ENCODE results near the gene NSRP1. TPM values are rescaled to one million over a fixed set of nuclear protein-coding genes. Genes with fewer than 3 reads are reported as not detected.

Gene NSRP1
- total and polyA plus RNA-seq, 10 of the 15 experiments (the other 5 are each of a cell fraction or from before 2014, with no cell fraction given) = 12.5 to 69.7 (median 37.8) TPM

DNA sequence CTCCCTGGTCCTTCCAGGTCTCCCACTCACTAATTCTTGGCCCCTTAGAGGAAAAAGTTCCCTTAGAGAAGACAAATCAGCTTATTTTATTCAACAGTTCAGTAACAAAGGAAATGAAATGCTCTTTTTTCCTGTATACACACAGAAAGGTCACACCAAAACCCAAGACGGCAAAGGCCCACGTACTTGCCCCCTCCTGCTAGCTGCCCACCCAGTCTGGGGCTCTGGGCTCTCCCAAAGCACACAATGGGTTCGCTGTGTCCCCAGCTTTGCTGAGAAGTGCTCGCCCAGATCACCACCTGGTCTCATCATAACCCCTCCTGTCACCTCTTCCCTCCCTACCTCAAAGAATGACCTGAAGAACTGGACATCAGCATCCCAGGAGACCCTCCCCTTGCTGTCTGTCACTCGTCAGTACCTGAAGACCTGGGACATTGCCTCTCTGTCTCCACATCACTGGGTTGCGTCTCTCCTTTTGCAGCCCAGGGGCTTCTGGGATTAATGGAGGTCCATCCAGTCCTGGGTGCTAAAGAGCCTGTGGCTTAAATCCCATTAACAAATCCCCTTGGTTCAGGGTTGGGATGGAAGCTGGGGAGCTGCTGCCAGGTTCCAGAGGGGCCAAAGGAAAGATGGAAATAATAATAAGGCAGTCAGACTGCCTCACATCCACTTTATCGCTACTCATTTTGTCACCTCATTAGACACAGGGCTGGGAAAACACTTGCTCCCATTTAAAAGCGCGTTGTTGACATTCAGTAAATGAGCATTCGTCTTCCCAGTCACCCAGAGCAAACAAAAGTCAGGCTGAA, 115.6 kb downstream of the NSRP1 start:
- CTCF ChIA-PET = interaction anchor here (0.7 to 1.5 kb wide), 3 partner anchors 104 to 124 kb away, joined by 3 to 7 read pairs (median 3); no protein-coding TSS in a partner anchor
- no peak overlapping the region for H3K4me3 ChIP-seq
- H3K27me3 ChIP-seq (replicated peaks in 1 of 2; ENCODE audit: control insufficient read depth in 2 of 2, insufficient read depth in 2 of 2, low read length in 1 of 2) = no peaks in the 10 kb centered on the region
- no peak overlapping the region for H3K9ac ChIP-seq (ENCODE audit: control insufficient read depth, insufficient read depth, low read length)
- RAD21 ChIA-PET (ENCODE audit: unreplicated experiment) = interaction anchor here (1.7 to 2.7 kb wide), 2 partner anchors 107 to 127 kb away, joined by 5 to 10 read pairs; no protein-coding TSS in a partner anchor
- in situ Hi-C loops (cut with MboI) (no loop called here), intact Hi-C loops (cut with micrococcal nuclease; ENCODE audit: unreplicated experiment) (loop anchor here (10.0 kb wide), 1 partner anchor 103 kb away; the partner anchor contains the start of gene TMIGD1)
- DNase-seq (ENCODE audit: low read depth, low spot score) (no peak), FAIRE-seq (no peak), ATAC-seq (no peak)
- no peaks in the 10 kb centered on the region for H3K79me2 ChIP-seq (ENCODE audit: control insufficient read depth, insufficient read depth, low read length)
- peaks cover 19% of the 10 kb centered on the region; the same call in 1 of the 2 replicates for H3K4me1 ChIP-seq (ENCODE audit: control insufficient read depth, insufficient read depth, low read length)
- H3K4me2 ChIP-seq (ENCODE audit: control insufficient read depth, insufficient read depth) = no peak overlapping the region
- no peak overlapping the region for H3K27ac ChIP-seq (ENCODE audit: control insufficient read depth, insufficient read depth)
- POLR2A ChIA-PET = no interaction called here
- no peaks in the 10 kb centered on the region for H3K36me3 ChIP-seq (ENCODE audit: control insufficient read depth in 2 of 2, insufficient read depth in 2 of 2, low read length in 1 of 2)
- BruUV-seq (replicated peaks) = no TSS peak
- SMC1A ChIA-PET (ENCODE audit: uncharacterized antibody, unreplicated experiment) = interaction anchor here (1.1 to 1.5 kb wide), 4 partner anchors 9 to 107 kb away, joined by 3 to 4 read pairs (median 3); no protein-coding TSS in a partner anchor
- 64% methylated on average over 10 of the region's 10 CpGs for WGBS (ENCODE audit: insufficient coverage, insufficient replicate concordance, low lambda C conversion rate, missing lambda C conversion rate)
- H3K9me3 ChIP-seq (replicated peaks; ENCODE audit: control insufficient read depth, insufficient read depth, low read length) = no peaks in the 10 kb centered on the region
- H2AFZ ChIP-seq (ENCODE audit: control insufficient read depth, low read depth, low read length) = no peak overlapping the region
- H4K20me1 ChIP-seq (ENCODE audit: control insufficient read depth, insufficient read depth) = no peaks in the 10 kb centered on the region
- TF ChIP-seq, protein P1, sequence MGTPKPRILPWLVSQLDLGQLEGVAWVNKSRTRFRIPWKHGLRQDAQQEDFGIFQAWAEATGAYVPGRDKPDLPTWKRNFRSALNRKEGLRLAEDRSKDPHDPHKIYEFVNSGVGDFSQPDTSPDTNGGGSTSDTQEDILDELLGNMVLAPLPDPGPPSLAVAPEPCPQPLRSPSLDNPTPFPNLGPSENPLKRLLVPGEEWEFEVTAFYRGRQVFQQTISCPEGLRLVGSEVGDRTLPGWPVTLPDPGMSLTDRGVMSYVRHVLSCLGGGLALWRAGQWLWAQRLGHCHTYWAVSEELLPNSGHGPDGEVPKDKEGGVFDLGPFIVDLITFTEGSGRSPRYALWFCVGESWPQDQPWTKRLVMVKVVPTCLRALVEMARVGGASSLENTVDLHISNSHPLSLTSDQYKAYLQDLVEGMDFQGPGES (IDR thresholded peaks at IDR 0.05) = no peak
- TF ChIP-seq IRF4 (IDR thresholded peaks at IDR 0.05; ENCODE audit: low read depth, low read length) = no peak
- TF ChIP-seq RAD51 (IDR thresholded peaks at IDR 0.05) = no peak
- TF ChIP-seq, protein P2, sequence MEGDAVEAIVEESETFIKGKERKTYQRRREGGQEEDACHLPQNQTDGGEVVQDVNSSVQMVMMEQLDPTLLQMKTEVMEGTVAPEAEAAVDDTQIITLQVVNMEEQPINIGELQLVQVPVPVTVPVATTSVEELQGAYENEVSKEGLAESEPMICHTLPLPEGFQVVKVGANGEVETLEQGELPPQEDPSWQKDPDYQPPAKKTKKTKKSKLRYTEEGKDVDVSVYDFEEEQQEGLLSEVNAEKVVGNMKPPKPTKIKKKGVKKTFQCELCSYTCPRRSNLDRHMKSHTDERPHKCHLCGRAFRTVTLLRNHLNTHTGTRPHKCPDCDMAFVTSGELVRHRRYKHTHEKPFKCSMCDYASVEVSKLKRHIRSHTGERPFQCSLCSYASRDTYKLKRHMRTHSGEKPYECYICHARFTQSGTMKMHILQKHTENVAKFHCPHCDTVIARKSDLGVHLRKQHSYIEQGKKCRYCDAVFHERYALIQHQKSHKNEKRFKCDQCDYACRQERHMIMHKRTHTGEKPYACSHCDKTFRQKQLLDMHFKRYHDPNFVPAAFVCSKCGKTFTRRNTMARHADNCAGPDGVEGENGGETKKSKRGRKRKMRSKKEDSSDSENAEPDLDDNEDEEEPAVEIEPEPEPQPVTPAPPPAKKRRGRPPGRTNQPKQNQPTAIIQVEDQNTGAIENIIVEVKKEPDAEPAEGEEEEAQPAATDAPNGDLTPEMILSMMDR (IDR thresholded peaks at IDR 0.05 in 2 of 3, conservative IDR thresholded peaks at IDR 0.05 in 1 of 3; ENCODE audit: control insufficient read depth in 2 of 3, extremely low read depth in 1 of 3, insufficient read depth in 1 of 3, low read depth in 3 of 3, low read length in 3 of 3) = no peak
- no peak for TF ChIP-seq MEF2A (IDR thresholded peaks at IDR 0.05; ENCODE audit: insufficient read depth, low read depth, low read length)
- TF ChIP-seq, protein P3, sequence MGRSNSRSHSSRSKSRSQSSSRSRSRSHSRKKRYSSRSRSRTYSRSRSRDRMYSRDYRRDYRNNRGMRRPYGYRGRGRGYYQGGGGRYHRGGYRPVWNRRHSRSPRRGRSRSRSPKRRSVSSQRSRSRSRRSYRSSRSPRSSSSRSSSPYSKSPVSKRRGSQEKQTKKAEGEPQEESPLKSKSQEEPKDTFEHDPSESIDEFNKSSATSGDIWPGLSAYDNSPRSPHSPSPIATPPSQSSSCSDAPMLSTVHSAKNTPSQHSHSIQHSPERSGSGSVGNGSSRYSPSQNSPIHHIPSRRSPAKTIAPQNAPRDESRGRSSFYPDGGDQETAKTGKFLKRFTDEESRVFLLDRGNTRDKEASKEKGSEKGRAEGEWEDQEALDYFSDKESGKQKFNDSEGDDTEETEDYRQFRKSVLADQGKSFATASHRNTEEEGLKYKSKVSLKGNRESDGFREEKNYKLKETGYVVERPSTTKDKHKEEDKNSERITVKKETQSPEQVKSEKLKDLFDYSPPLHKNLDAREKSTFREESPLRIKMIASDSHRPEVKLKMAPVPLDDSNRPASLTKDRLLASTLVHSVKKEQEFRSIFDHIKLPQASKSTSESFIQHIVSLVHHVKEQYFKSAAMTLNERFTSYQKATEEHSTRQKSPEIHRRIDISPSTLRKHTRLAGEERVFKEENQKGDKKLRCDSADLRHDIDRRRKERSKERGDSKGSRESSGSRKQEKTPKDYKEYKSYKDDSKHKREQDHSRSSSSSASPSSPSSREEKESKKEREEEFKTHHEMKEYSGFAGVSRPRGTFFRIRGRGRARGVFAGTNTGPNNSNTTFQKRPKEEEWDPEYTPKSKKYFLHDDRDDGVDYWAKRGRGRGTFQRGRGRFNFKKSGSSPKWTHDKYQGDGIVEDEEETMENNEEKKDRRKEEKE (IDR thresholded peaks at IDR 0.05) = no peak
- TF ChIP-seq NRF1 (conservative IDR thresholded peaks at IDR 0.05; ENCODE audit: low read depth, low read length) = no peak
- TF ChIP-seq BMI1 (IDR thresholded peaks at IDR 0.05; ENCODE audit: borderline replicate concordance) = no peak
- TF ChIP-seq RBBP5 (conservative IDR thresholded peaks at IDR 0.05) = no peak
- no peak for TF ChIP-seq NFYA (IDR thresholded peaks at IDR 0.05; ENCODE audit: borderline replicate concordance, low read depth, low read length)
- no peak for TF ChIP-seq ZBED1 (IDR thresholded peaks at IDR 0.05; ENCODE audit: borderline replicate concordance)
- no peak for TF ChIP-seq JUND (IDR thresholded peaks at IDR 0.05; ENCODE audit: low read depth, low read length)
- no peak for TF ChIP-seq ZZZ3 (IDR thresholded peaks at IDR 0.05; ENCODE audit: control insufficient read depth, insufficient read length, low read depth)
- TF ChIP-seq ZNF24 (IDR thresholded peaks at IDR 0.05) = no peak
- TF ChIP-seq EED (IDR thresholded peaks at IDR 0.05; ENCODE audit: low read depth) = no peak
- no peak for TF ChIP-seq EP300 (IDR thresholded peaks at IDR 0.05; ENCODE audit: borderline replicate concordance in 1 of 2, control insufficient read depth in 1 of 2, low read depth in 2 of 2, low read length in 2 of 2)
- no peak for TF ChIP-seq NFXL1 (IDR thresholded peaks at IDR 0.05; ENCODE audit: borderline replicate concordance)
- no peak for TF ChIP-seq SMC3 (IDR thresholded peaks at IDR 0.05; ENCODE audit: borderline replicate concordance, low read length)
